ENCODE measurements around the gene KIF26B. TPM values are rescaled to one million over a fixed set of nuclear protein-coding genes. Genes with fewer than 3 reads are reported as not detected.

The KIF26B gene
- total RNA-seq, 1 donor from 2014 or later = 69.7 TPM

- H3K36me3 Mint-ChIP-seq = peaks cover 15% of the 10 kb centered on the region
- H3K27ac Mint-ChIP-seq = no peak overlapping the region
- H3K9me3 Mint-ChIP-seq = peaks cover 29% of the 10 kb centered on the region
- DNase-seq (ENCODE audit: low spot score in 2 of 2, unreplicated experiment in 2 of 2) = no peak
- no peaks in the 10 kb centered on the region for H3K27me3 Mint-ChIP-seq (ENCODE audit: low read depth)
- H3K4me1 Mint-ChIP-seq = peaks cover 15% of the 10 kb centered on the region
- no peak overlapping the region for H3K4me3 Mint-ChIP-seq
- no peak for TF ChIP-seq CTCF (IDR thresholded peaks at IDR 0.05; ENCODE audit: unreplicated experiment)
These were observed 588.1 kb downstream of the KIF26B start for GRCh38 chr1:245742896-245743295.

GRCh38 chr1:245748240-245748639, 593.5 kb downstream of the KIF26B start:
- H3K27ac Mint-ChIP-seq = no peak overlapping the region
- peaks cover 15% of the 10 kb centered on the region for H3K36me3 Mint-ChIP-seq
- no peak overlapping the region for H3K4me3 Mint-ChIP-seq
- H3K4me1 Mint-ChIP-seq = peaks cover 29% of the 10 kb centered on the region
- no peaks in the 10 kb centered on the region for H3K27me3 Mint-ChIP-seq (ENCODE audit: low read depth)
- no peak for TF ChIP-seq CTCF (IDR thresholded peaks at IDR 0.05; ENCODE audit: unreplicated experiment)
- no peak for DNase-seq (ENCODE audit: low spot score in 2 of 2, unreplicated experiment in 2 of 2)
- peaks cover 26% of the 10 kb centered on the region for H3K9me3 Mint-ChIP-seq

GRCh38 chr1:245748646-245749045, 593.9 kb downstream of the KIF26B start:
- TF ChIP-seq CTCF (IDR thresholded peaks at IDR 0.05; ENCODE audit: unreplicated experiment) = no peak
- Mint-ChIP-seq H3K27ac (no peak overlapping the region), H3K9me3 (peaks cover 26% of the 10 kb centered on the region), H3K4me3 (no peak overlapping the region), H3K36me3 (peaks cover 15% of the 10 kb centered on the region), H3K4me1 (peaks cover 28% of the 10 kb centered on the region), H3K27me3 (ENCODE audit: low read depth) (no peaks in the 10 kb centered on the region)
- no peak for DNase-seq (ENCODE audit: low spot score in 2 of 2, unreplicated experiment in 2 of 2)

- Mint-ChIP-seq H3K4me1 (peaks cover 27% of the 10 kb centered on the region), H3K9me3 (peaks cover 26% of the 10 kb centered on the region), H3K27ac (no peak overlapping the region), H3K4me3 (no peak overlapping the region), H3K27me3 (ENCODE audit: low read depth) (no peaks in the 10 kb centered on the region), H3K36me3 (peaks cover 15% of the 10 kb centered on the region)
- no peak for TF ChIP-seq CTCF (IDR thresholded peaks at IDR 0.05; ENCODE audit: unreplicated experiment)
- no peak for DNase-seq (ENCODE audit: low spot score in 2 of 2, unreplicated experiment in 2 of 2)
These were observed 594.3 kb downstream of the KIF26B start for GRCh38 chr1:245749053-245749452.

- peaks cover 15% of the 10 kb centered on the region for H3K36me3 Mint-ChIP-seq
- no peak for DNase-seq (ENCODE audit: low spot score in 2 of 2, unreplicated experiment in 2 of 2)
- H3K4me3 Mint-ChIP-seq = no peak overlapping the region
- no peak overlapping the region for H3K27ac Mint-ChIP-seq
- no peak for TF ChIP-seq CTCF (IDR thresholded peaks at IDR 0.05; ENCODE audit: unreplicated experiment)
- H3K9me3 Mint-ChIP-seq = peaks cover 27% of the 10 kb centered on the region
- peaks cover 27% of the 10 kb centered on the region for H3K4me1 Mint-ChIP-seq
- no peaks in the 10 kb centered on the region for H3K27me3 Mint-ChIP-seq (ENCODE audit: low read depth)
These were observed 595.5 kb downstream of the KIF26B start for GRCh38 chr1:245750261-245750660.

GRCh38 chr1:245751116-245751515, 596.3 kb downstream of the KIF26B start:
- no peak for DNase-seq (ENCODE audit: low spot score in 2 of 2, unreplicated experiment in 2 of 2)
- Mint-ChIP-seq H3K4me3 (no peak overlapping the region), H3K9me3 (peaks cover 29% of the 10 kb centered on the region), H3K36me3 (peaks cover 15% of the 10 kb centered on the region), H3K4me1 (peaks cover 27% of the 10 kb centered on the region), H3K27ac (peak overlapping the region; percentile 23), H3K27me3 (ENCODE audit: low read depth) (no peaks in the 10 kb centered on the region)
- no peak for TF ChIP-seq CTCF (IDR thresholded peaks at IDR 0.05; ENCODE audit: unreplicated experiment)

Data from mesothelial cell of epicardium (in vitro differentiated cells).